ENCODE data around the gene VKORC1L1.
"Not testable (repeated sequence)": the region's sequence is repeated elsewhere in the genome, so short reads cannot be mapped to it uniquely, and the experiment has no call there.

GRCh38 chr7:65889722-65890121 lies 16.8 kb downstream of the VKORC1L1 start:
- TF ChIP-seq, protein P1, sequence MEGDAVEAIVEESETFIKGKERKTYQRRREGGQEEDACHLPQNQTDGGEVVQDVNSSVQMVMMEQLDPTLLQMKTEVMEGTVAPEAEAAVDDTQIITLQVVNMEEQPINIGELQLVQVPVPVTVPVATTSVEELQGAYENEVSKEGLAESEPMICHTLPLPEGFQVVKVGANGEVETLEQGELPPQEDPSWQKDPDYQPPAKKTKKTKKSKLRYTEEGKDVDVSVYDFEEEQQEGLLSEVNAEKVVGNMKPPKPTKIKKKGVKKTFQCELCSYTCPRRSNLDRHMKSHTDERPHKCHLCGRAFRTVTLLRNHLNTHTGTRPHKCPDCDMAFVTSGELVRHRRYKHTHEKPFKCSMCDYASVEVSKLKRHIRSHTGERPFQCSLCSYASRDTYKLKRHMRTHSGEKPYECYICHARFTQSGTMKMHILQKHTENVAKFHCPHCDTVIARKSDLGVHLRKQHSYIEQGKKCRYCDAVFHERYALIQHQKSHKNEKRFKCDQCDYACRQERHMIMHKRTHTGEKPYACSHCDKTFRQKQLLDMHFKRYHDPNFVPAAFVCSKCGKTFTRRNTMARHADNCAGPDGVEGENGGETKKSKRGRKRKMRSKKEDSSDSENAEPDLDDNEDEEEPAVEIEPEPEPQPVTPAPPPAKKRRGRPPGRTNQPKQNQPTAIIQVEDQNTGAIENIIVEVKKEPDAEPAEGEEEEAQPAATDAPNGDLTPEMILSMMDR (IDR thresholded peaks at IDR 0.05; ENCODE audit: insufficient read depth, low read length): not testable (repeated sequence)
- not testable (repeated sequence) for TF ChIP-seq GABPA (IDR thresholded peaks at IDR 0.05; ENCODE audit: low read depth); REST (IDR thresholded peaks at IDR 0.05; ENCODE audit: insufficient replicate concordance, low read depth)
